HG02840 (cell line): Measurements from ENCODE around the gene DNAH1.
"Not testable (repeated sequence)": the region's sequence is repeated elsewhere in the genome, so short reads cannot be mapped to it uniquely, and the experiment has no call there.

ENCODE experiments used
- ATAC-seq: cut with Tn5 transposase; IDR thresholded peaks from one replicate; pipeline ENCODE4 v1.9.1; 2021; ENCODE audit warnings: mild to moderate bottlenecking, moderate library complexity, moderate number of reproducible peaks; ENCODE audit not compliant: unreplicated experiment, low FRiP score

DNAH1 gene

DNA sequence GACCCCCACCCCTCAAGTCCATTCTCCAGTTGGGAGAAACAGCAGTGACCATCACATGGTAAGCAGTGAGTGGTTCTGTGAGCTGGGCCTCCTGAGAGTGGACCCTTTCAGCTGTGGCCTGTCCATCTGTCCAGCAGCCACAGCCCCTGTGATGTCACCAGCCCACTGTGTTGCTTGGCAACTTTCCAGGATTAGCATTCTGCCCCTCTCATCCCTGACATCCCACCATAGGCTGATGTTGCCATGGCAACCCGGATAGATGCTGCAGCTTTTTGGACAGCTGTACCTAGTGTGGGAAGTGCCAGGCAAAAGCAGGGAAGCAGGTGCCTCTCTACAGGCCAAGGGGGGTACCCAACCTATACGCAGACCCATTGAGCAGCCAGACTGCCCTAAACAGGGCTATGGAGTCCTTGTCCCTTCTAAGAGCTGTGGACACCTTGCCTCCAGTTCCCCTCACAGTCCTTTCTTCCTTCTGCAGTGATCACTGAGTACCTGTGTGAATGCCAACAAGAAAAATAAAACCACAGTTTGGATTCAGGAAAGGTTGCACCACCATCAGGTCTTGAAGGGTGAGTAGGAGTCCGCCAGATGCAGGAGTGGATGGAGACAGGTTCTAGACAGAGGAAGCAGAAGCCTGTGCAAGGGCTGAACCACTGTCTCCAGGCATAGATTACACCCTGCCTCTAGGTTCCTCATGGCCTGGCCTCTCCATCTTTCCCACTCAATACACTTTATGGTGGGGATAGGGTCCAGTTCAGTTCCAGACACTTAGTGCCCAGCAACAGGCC lies at the start of gene DNAH1:
TSS of gene DNAH1 (plus strand) at position 343 of the 788 bp plus-strand sequence. CDS start 6,124 bp downstream, outside the sequence.
- ATAC-seq: no peak

DNA sequence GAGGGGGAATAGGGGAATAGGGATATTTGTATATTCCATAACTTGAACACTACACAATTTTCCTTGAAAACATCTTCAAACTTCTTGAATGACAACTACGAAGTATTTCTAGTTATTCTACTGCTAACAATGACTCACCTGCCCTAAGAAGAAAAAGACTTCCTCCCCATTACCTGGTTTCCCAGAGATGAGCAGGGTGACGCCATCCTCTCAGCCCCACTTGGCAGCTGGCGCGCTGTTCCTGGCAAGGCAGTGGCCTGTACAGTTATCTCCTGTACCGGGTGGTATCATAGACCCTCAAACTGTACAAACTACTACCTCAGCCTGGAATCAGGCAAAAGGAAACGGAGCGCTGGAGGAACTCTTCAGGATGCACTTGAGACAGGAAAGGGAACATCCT lies 48.1 kb upstream of the DNAH1 start:
- ATAC-seq: no peak

DNA sequence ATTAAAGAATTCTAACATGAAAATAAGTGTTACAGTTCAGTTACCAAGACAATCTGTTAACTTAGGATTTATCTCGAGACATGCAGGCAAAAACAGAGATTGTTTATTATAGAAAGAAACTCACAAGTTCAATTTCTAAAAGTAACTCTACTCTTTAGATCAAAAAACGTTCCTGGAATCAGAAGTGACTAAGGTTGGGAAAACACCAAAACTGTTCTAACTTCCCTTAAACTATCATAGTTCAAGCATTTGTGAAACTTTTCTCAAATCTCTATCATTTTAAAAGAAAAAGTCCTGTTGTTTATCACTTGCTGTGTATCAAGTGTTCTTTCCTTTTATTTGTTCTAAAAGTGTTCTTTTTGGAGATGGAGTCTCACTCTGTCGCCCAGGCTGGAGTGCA lies 46.3 kb upstream of the DNAH1 start:
- ATAC-seq: no peak

DNA sequence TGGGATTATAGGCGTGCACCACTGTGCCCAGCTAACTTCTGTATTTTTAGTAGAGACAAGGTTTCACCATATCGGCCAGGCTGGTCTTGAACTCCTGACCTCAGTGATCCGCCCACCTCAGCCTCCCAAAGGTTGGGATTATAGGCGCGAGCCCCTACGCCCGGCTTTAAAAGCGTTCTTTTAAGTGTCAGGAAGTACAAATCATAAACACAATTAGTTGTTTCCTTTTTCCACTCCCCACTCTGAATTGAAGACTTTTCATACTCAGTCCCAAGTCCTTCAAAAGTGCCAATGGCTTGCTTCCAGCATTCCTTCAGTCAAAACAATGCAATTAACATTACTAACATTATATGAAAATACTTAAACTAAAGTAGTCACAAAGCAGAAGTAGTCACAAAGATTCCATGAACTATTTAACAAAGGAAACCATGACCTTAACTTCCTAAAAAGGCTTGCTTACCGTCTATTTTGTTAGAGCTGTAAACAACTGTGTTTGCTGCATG lies 45.8 kb upstream of the DNAH1 start:
- ATAC-seq: no peak

DNA sequence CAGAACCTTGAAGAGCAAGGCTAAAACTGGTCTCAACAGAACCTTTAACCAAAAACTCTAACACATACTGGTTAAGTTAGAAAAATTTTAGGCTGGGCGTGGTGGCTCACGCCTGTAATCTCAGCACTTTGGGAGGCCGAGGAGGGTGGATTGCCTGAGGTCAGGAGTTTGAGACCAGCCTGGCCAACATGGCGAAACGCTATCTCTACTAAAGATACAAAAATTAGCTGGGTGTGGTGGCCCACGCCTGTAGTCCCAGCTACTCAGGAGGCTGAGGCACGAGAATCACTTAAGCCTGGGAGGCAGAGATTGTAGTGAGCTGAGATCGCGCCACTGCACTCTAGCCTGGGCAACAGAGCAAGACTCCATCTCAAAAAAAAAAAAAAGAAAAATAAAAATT lies 43.9 kb upstream of the DNAH1 start:
- not testable (repeated sequence) for ATAC-seq

DNA sequence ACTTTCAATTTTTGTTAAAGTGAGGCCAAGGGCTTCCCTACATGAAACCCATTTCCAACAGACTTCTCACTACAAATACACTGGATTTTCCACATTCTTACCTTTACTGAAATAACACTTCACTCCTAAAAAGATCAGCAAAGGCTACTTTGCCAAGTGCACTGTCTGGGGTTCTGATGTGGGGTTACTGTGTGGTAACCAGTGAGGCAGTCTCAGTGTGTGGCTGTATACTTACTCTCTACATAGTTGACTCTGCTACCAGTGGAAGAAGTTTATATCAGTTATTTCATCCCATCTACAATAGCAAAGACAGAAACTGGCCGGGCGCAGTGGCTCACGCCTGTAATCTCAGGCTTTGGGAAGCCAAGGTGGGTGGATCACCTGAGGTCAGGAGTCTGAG lies 43.3 kb upstream of the DNAH1 start:
- no peak for ATAC-seq

DNA sequence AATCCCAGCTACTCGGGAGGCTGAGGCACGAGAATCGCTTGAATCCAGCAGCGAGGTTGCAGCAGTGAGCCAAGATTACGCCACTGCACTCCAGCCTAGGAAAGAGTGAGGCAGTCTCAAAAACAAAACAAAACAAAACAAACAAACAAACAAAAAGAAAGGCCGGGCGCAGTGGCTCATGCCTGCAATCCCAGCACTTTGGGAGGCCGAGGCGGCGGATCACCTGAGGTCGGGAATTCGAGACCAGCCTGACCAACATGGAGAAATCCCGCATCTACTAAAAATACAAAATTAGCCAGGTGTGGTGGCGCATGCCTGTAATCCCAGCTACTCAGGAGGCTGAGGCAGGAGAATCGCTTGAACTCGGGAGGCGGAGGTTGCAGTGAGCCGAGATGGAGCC lies 41.3 kb upstream of the DNAH1 start:
- ATAC-seq: not testable (repeated sequence)

DNA sequence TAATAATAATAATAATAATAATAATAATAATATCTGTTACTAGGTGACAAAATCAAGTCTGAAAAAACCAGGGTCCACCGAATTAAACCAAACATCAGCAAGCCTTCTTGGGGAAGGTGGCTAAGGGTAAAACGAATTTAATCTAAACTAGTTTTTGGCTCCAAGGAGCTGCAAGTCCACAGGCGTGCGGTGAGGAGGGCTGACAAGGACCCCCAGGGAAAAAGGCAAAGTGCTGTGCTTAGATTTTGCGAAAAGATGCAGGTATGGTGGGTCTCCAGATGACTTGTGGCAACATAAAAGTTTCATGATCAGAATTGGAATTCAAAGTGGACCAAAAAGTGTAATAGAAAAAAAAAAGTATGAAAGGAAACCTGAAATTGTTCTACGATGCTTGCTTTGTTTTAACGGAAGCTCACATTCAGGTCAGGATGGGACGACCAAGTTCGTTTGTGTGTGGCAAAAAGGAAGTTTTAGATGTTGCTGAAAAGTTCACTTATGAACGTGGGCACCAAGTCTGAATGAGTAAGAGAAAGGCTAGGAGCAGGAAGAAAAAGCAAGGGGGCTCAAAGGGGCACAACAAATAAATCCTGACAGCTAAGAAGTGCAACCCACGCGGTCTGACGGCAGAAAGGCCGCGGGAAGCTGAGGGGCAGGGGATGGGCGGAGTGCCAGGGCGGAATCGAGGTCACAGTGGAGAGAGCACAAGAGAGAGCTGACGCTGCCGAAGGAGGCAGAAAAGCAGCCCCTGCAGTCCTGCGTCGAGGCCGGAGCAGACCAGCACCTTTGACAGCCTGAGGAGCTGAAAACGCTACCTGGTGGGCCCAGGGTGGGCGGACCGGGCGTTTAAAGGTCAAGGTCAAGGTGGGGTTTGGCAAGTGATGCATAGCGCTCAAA lies 38.8 kb upstream of the DNAH1 start:
- no peak for ATAC-seq

DNA sequence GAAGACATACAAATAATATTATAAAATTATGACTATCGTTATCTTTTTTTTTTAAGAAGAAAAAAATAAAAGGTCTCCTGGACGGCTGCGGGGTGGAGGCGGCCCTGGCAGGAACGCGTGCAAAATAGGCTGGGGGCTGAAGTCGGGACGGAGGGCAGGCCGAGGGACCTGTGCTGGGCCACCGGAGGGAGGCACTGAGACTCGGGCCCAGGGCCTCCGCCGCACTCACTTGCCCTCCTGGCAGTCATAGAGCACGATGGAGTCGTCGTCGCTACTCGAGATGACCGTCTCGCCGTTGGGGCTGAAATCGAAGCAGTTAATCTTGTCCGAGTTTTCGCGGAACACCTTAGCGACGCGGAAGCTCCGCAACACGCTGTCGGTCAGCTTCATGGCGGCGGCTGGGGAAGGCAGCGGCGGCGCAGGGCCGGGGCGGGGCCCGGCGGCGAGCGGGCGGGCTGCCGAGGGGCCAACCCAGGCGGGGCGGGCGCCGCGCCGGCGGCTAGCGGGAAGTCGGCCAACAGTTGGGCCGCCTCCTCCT lies 38.1 kb upstream of the DNAH1 start:
- ATAC-seq: peak; percentile 67

DNA sequence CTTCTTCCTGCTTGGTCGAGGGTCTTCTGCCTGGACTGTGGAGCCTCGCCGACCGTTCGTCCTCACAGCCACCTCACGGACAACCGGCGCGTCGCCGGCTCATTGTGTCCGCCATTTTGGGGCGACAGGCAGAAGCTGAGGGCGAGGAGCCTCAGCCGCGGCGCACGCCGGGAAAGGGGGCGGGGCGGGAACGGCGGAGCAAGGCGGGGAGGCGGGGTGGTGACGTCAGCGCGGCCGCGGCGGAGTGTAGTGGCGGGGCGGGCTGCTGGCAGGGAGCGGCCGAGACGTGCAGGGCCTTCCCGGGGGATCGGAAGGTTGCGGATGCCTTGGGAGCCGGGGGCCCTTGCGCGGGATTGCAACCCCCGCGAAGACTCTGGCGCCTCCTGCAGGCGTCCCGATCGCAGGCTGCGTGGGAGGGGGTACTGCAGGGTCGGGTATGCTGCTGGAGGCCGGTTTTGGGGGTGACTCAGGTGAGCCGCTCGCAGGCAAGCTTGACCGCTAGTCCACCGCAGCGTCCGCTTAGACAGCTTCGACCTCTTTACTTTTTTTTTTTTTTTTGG lies 37.5 kb upstream of the DNAH1 start, which contains the start of gene WDR82:
TSS of gene WDR82 (minus strand) at position 140 of the 560 bp plus-strand sequence. CDS start 288 bp downstream, outside the sequence.
- ATAC-seq: peak; percentile 87

DNA sequence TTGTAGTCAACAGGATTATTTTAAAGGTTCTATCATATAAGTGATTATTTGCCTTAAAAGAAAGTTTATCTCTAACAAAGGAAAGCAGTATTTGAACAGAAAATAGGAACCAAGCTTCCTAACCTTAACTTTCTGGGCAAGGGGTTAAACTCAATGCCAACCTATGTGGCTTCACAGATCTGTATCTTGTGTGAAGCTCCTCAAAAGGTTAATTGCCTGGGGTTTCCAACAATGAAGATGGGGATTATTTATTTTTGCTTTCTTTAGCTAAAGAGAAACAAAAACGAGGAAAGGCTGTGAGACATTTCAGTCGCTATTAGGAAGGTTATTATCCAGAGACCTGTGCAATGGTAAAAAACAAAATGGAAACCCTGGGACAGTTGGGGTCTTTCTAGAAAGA lies 36.5 kb upstream of the DNAH1 start:
- no peak for ATAC-seq

DNA sequence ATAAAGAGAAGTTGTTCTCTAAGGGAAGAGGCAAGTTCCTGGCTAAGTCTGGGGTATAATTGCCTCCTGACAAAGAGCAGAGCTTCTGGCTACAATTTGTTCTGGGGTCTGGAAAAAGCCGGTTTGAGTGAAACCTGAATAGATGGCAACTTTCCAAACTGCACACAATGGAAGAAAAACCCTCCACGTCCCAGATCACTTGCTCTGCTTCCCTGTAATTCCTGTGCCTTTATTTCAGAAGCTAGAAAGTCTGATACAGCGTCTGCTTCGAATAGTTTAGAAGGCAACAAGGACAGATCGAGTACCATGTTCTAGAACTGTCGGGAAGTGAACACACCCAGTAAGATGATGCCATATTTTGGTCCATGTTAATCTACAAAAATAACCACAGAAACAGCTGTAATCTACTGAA lies 36.1 kb upstream of the DNAH1 start:
- ATAC-seq: no peak

DNA sequence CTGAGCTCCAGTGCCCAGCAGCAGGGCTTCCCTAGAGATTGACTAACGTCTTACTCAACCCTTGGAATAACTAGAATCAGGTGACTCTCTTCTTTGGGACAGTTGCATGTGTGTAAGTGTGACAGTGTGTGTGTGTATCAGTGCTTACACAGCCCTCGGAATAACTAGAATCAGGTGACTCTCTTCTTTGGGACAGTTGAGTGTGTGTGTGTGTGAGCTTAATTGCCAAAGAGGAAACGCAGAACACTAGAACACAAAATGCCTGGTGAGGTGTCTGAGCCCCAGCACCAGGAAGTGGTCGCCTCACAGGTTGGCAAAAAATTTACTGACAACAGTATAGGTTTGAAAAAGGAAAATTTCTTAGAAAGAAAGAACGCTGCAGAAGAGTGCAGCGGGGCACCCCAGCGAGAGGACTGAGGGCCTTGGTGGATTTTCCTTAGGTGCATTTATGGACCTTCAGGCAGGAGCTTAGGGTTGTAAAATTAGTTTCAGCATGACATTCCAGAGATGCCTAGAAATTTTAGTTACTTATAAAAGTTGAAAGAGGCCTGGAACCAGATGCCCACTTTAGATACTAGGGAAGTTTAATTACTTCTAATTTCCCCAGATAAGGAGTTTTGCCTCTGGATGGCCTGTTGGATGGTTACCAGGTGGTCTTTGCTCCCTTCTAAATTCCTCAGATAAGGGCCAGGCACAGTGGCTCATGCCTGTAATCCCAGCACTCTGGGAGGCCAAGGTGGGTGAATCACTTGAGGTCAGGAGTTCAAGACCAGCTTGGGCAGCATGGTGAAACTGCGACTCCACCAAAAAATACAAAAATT lies 33.9 kb upstream of the DNAH1 start:
- no peak for ATAC-seq

DNA sequence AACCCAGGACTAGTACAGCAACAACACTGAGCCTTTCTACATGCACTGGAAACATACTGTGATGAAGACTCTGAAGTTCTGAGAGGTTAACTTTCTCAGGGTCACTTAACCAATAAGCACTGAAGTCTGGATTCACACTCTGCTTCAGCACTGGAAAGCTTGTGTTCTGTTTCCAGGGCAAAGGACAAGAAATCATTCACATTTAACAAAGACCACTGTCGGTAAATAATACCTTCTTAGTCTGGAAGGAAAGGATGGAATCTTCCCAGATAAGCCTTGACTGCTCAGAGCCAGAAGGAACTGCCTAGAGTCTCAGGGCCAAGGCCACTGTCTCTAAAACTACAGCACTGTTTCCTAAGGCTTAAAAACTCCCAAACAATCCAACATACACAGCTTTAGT lies 32.8 kb upstream of the DNAH1 start:
- ATAC-seq: no peak

DNA sequence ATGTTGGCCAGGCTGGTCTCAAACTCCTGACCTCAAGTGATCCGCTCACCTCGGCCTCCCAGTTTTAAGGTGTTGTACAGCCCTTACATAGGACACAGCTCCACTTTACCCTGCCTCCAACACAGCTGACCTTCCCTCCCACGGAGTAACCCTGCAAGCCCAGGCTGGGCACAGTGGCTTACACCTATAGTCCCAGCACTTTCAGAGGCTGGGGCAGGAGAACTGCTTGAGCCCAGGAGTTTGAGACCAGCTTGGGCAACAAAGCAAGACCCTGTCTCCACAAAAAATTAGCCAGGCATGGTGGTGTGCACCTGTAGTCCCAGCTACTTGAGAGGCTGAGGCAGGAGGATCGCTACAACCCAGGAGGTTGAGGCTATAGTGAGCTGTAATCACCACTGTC lies 32.1 kb upstream of the DNAH1 start:
- not testable (repeated sequence) for ATAC-seq

DNA sequence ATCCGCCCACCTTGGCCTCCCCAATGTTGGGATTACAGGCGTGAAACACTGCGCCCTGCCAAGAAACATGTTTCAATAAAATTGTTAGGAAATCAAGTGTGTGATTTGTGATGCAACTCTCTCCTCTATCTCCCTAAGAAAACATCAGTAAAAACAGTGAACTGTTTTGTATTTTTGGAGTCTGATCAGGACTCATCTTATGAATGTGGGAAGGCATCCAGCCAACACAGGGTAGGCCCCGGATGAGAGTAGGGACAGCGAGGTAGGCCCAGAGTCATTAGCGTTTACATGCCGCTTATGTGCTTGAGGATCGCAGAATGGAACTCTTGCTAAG lies 29.4 kb upstream of the DNAH1 start:
- no peak for ATAC-seq

DNA sequence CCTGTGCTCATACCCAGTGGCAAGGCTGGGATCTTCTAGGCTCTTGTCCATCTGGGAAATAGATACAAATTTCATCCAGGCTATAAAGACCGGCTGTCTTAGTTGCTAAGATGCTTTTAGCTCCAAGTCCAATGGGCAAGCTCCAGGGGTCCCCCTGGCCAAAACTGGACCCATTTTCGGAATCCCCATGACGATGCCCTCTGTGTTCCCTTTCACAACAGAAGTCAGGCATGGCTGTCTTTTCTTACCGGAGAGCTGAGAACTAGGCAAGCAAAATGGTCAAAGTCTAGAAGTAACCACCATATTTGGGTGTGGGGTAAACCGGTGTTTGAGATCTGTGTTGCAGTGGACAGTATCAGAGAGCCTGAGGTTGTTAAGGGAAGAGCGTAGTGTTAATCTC lies 27.4 kb upstream of the DNAH1 start:
- ATAC-seq: no peak

DNA sequence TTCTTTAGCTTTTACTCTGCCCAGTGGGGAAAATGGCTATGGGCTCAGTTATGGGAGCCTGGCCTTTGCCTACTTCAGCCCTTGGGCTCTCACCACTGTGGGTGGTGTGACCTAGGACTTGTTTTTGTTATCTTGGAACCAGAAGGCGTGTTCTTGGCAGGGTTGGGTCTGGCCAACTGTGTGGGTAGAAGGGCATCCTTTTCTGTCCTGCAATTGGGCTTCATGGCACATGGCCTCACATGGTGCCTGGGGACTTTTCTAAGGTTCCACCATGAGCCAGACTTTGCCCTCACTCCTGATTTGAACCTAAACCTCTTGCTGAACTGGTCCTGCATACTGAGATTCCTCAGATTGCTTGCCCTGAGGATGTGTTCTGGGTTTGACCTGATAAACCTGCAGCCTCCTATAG lies 26.8 kb upstream of the DNAH1 start:
- ATAC-seq: no peak

DNA sequence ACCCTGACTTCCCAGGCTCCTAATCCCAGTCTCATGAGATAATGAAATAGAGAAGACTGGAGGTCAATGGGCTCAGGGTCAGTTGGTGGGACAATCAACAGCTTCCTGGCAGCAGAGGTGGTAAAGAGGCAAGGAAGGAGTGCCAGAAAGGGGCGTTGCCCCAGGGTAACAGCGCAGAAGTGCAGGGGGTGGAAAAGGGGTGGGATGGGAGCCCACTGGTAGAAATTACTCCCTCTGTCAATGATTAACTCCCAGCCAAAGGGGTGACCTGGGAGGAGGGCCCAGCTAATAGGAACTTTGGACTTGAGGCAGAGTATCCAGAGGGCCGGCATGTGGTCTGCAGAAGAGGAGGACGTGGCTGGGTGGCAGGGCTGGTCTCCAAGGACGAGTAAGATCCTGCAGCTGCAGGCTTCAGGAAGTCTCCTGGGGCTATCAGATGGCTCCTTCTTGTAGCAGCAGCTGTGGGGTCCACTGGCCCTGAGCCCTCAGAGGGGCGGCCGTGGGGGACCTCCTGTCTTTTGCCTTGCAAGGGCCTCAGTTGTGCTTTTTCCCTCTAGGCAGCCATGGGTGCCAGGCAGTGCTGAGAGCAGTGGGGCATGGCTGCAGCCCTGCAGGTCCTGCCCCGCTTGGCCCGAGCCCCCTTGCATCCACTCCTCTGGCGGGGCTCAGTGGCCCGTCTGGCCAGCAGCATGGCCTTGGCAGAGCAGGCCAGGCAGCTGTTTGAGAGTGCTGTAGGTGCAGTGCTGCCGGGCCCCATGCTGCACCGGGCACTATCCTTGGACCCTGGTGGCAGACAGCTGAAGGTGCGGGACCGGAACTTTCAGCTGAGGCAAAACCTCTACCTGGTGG lies 26.1 kb upstream of the DNAH1 start:
- no peak for ATAC-seq
